Activated CD4-positive, CD25-positive, alpha-beta regulatory T cell treated with anti-CD3 and anti-CD28 coated beads, Interleukin-2, amount 50 U/mL, for 16 hours (primary cell): Measurements from ENCODE around the gene STK32C.
"Not testable (repeated sequence)": the region's sequence is repeated elsewhere in the genome, so short reads cannot be mapped to it uniquely, and the experiment has no call there.

Experiments
- DNase-seq: peaks from one replicate; pipeline ENCODE4 v3.0.0-alpha.2; 2020; ENCODE audit warnings: low read depth, low spot score

The STK32C gene

GRCh38 chr10:132232023-132232951 lies 75.5 kb downstream of the STK32C start:
- no peak for DNase-seq

- DNase-seq: no peak
Measured at GRCh38 chr10:132231656-132232022, 76.1 kb downstream of the STK32C start.

DNA sequence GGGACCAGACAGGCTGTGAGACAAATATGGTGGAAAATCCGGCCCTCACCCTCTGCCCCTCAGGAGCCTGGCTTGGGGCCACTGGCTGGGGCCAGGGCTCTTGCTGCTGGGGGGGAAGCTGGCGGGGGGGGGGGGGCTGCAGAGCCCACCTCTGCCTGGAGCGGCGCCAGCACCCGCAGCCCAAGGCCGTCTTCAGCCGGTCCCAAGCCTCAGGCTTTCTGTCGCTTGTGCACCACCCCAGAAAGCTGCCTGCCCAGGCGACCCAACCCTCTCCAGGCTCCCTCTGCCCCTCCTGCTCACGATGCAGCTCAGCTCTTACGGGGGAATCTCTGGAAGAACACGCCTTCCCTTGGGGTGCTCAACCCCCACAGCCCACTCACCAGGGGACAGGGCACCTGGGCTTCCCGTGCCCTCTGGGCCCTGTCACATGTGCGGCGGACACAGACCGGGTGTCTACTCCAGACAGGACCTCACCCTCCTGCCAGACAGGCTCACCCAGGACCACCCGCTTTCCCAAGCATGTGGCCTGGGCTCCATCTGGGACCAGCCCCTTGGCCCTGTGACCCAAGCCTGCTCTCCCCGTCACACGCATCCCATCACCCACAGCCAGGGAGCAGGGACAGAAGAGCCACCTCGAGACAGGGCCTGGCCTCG lies 77.1 kb downstream of the STK32C start:
- DNase-seq: no peak

DNA sequence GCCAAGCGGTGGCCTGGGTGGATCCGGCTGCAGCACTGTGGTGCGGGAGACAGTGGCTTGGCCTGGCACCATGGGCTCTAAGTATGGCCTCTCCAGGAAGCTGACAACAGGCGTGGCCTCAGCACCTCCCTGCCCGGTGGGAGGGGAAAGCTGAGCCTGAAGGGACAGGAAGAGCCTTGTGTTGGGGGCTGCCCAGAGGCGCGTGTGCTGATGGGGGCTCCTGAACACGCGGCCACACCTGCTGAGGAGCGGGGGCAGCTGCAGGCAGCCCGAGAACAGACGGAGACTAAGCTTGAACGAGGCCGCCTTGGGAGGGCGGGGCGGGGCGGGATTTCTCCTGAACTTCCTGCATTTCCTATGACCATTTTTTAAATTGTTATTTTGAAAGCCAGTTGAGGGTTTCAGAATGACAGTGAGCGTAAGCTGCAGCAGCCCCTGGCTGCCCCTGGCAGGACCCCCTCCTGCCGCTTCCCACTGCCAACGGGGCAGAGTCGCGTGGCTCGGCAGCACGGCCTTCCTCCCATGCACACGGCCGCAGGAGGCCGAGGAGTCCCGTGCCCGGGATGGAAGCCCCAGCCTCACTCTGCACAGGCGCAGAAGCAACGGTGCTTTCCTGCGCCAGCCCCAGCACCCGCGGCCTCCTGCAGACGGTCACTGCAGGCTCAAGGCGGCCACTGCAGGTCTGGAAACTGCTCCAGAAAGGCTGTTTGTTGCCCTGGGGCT lies 77.8 kb downstream of the STK32C start:
- no peak for DNase-seq

- no peak for DNase-seq
Measured at GRCh38 chr10:132229096-132229495, 78.7 kb downstream of the STK32C start.

- DNase-seq: no peak
Measured at GRCh38 chr10:132228616-132229015, 79.1 kb downstream of the STK32C start.

DNA sequence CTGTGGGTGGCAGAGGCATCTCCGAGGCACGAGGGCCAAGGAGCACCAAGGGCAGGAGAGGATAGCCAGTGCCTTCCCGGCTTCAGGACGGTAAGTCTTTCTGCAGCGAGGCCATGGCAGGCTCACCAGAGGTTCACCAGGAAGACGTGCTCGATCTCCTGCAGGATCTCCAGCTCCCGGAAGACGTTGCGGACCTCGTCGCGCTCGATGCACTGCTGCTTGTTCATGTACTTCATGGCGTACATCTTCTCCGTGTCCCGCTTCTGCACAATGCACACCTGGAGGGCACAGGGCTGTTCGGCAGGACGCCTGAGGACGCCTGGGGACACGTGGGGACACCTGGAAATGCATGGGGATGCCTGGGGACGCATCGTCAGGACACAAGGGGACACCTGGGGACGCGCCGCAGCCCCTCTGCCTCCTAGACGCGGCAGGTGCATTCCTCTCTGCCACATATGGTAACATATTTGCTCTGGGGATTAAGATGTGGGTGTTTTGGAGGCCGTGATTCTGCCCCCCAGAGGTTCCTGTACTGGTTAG lies 79.8 kb downstream of the STK32C start:
- DNase-seq: no peak

- no peak for DNase-seq
Measured at GRCh38 chr10:132226586-132227405, 81.0 kb downstream of the STK32C start.

DNA sequence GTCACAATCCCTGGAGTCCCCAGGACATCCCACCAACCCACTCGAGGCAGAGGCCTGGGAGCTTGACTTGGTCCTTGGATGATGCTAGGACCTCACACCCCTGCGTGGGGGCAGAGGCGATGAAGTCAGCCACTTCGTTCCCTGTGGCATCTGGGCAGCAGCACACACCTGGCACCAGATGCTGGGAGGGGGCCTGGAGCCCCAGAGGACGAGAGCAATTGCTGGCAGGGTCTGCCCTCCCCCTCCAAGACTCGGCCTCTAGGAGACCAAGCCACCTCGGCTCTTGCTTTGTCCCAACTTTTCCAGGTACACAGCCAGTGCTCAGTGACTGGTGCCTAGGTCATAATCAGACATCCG lies 81.9 kb downstream of the STK32C start:
- no peak for DNase-seq

- no peak for DNase-seq
Measured at GRCh38 chr10:132225073-132225848, 82.5 kb downstream of the STK32C start.

DNA sequence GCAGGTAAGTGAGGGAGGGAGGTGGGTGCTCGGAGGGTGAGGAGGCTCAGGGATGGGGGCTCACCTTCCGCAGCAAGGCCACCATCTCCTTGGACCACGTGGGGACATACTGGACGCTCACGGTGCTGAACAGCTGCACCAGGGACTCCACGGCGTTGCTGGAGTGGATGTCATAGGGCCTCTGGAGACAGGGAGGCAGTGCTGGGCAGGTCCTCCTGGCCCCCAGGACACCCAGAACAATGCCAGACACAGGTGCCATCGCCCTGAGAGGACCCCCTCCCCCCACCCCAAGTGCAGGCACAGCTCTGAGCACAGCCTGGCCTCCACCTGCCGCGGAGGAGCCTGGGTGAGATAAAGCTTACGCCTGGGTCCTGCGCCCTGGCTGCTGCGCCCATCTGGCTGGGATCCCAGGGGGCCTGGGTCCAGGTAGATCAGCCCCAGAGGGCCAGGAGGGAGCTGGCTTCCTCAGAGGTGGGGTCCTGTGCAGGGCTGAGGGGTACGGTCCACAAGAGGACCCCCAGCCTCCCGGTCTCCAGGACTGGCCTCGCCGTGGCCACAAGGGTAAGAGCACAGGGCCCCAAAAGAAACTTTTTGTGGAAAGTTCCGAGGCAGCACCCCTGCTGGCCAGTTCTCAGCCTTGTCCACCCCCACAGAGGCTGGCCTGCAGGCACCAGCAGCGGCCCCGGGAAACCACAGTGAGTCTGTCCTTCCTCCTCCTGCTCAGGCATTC lies 83.2 kb downstream of the STK32C start:
- no peak for DNase-seq

DNA sequence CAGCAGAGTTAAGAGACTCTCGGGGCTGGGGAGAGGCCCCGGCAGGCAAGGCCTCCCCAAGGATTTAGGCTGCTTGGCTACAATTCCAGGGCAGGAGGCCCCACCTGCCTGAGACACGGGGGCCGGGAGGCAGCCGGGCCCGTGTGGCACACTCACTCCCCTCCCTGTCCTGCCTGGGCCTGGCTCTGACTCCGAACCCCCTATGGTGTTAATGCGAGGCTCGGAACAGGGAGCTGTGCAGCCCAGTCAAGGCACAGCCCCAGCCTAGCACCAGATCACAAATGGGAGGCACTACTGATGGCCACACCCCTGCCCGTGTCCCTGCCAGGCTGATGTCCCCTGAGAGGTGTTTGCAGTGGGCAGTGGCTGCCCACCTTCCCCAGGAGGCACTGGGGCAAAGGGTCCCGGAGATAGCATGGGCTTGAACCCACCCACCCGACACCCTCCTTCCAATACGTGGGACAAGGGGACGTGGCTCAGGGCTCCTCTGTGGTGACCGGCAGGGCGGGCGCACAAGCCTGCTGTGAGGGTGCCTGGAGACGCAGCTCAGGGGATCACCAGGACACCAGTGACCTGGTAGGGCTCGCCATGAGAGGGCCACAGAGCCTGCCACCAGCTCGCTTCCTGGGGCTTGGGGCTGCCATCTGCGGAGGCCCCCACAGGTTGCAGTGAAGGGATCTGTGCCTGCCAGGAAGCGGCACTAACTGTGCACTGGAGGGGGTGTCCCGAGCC lies 84.0 kb downstream of the STK32C start:
- no peak for DNase-seq

- DNase-seq: no peak
Measured at GRCh38 chr10:132223156-132223590, 84.6 kb downstream of the STK32C start.

DNA sequence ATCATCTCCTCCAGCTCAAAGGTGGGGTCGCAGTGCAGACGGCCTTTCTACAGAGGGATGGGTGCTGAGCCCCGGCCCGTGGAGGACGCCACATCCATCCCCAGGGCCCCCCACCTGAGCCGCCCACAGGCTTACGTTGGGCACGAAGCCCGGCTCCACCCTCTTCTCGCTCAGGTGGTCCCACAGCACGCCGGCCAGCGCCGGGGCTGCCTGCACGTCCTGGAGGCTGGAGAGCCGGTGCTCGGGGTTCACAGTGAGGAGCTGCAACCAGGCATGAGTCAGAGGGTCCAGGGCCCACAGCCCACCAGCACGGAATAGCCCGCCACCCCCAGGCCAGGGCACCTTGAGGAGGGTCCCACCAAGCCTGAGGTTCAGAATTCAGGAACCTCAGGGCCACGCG lies 85.0 kb downstream of the STK32C start:
- no peak for DNase-seq

DNA sequence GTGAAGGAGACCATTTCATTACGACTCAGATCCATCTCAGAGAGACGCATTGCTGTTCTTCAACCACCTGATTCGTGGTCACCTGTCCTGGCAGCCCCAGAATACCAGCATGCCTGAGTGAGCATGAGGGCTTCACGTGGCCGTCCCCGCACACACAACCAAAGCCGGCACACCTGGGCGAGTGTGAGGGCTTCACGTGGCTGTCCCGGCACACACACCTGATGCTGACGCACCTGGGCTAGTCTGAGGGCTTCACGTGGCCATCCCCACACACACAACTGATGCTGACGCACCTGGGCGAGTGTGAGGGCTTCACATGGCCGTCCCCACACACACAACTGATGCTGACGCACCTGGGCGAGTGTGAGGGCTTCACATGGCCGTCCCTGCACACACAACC lies 86.8 kb downstream of the STK32C start:
- not testable (repeated sequence) for DNase-seq

- DNase-seq: no peak
Measured at GRCh38 chr10:132220061-132220460, 87.7 kb downstream of the STK32C start.

GRCh38 chr10:132219486-132219885 lies 88.3 kb downstream of the STK32C start:
- no peak for DNase-seq

- DNase-seq: not testable (repeated sequence)
Measured at GRCh38 chr10:132216441-132216840, 91.3 kb downstream of the STK32C start.

GRCh38 chr10:132213917-132214316 lies 93.8 kb downstream of the STK32C start:
- DNase-seq: no peak
